HepG2 (cell line): Measurements from ENCODE around the gene KIAA0930. TPM values are rescaled to one million over a fixed set of nuclear protein-coding genes. Genes with fewer than 3 reads are reported as not detected.

ENCODE experiments used
- ARNT2 ChIP-seq: sonication (generic); formaldehyde crosslinking; IDR thresholded peaks from 2 replicates; pipeline ENCODE4 v1.8.0; 2022; ENCODE audit warnings: mild to moderate bottlenecking, low read depth, missing genetic modification reagents, moderate library complexity
- ATF2 ChIP-seq: sonication (generic); formaldehyde crosslinking; IDR thresholded peaks from 2 replicates; pipeline ENCODE4 v1.4.0; 2020; ENCODE audit warnings: missing genetic modification reagents
- DZIP1 ChIP-seq: sonication (generic); formaldehyde crosslinking; IDR thresholded peaks from 2 replicates; pipeline ENCODE4 v1.5.0; 2020; ENCODE audit warnings: mild to moderate bottlenecking, missing genetic modification reagents
- E2F2 ChIP-seq: sonication (generic); formaldehyde crosslinking; IDR thresholded peaks from 2 replicates; pipeline ENCODE4 v1.4.0; 2020; ENCODE audit warnings: missing genetic modification reagents, borderline replicate concordance
- FLYWCH1 ChIP-seq: sonication (generic); formaldehyde crosslinking; IDR thresholded peaks from 2 replicates; pipeline ENCODE4 v1.8.1; 2023; ENCODE audit warnings: mild to moderate bottlenecking, missing genetic modification reagents
- FOXO1 ChIP-seq: sonication (generic); formaldehyde crosslinking; IDR thresholded peaks from 2 replicates; pipeline ENCODE4 v1.4.0; 2020; ENCODE audit warnings: missing genetic modification reagents
- FOXP4 ChIP-seq: sonication (generic); formaldehyde crosslinking; IDR thresholded peaks from 2 replicates; pipeline ENCODE4 v1.4.0; 2020; ENCODE audit warnings: missing genetic modification reagents
- HNRNPUL1 ChIP-seq: fragments of 200-400 bp; formaldehyde crosslinking; IDR thresholded peaks from 2 replicates; pipeline ENCODE4 v1.6.1; 2017; ENCODE audit warnings: low read depth, mild to moderate bottlenecking, low read length, moderate library complexity
- IRF9 ChIP-seq: sonication (generic); formaldehyde crosslinking; IDR thresholded peaks from 2 replicates; pipeline ENCODE4 v1.8.0; 2022; ENCODE audit warnings: missing genetic modification reagents, mild to moderate bottlenecking, borderline replicate concordance
- KLF13 ChIP-seq: sonication (generic); formaldehyde crosslinking; IDR thresholded peaks from 2 replicates; pipeline ENCODE4 v1.4.0; 2020; ENCODE audit warnings: mild to moderate bottlenecking, missing genetic modification reagents
- MXD1 ChIP-seq: sonication (generic); formaldehyde crosslinking; IDR thresholded peaks from 2 replicates; pipeline ENCODE4 v1.4.0; 2020; ENCODE audit warnings: mild to moderate bottlenecking, missing genetic modification reagents
- NCOA1 ChIP-seq: sonication (generic); formaldehyde crosslinking; IDR thresholded peaks from 2 replicates; pipeline ENCODE4 v1.9.0; 2021; ENCODE audit warnings: missing genetic modification reagents
- NFIB ChIP-seq: sonication (generic); formaldehyde crosslinking; IDR thresholded peaks from 2 replicates; pipeline ENCODE4 v1.9.0; 2021; ENCODE audit warnings: missing genetic modification reagents, mild to moderate bottlenecking, borderline replicate concordance
- SAFB2 ChIP-seq: sonication (generic); formaldehyde crosslinking; IDR thresholded peaks from 2 replicates; pipeline ENCODE4 v1.5.1; 2020; ENCODE audit warnings: missing genetic modification reagents, low read depth, mild to moderate bottlenecking, borderline replicate concordance
- TBX2 ChIP-seq: sonication (generic); formaldehyde crosslinking; IDR thresholded peaks from 2 replicates; pipeline ENCODE4 v1.5.0; 2020; ENCODE audit warnings: missing genetic modification reagents, mild to moderate bottlenecking, borderline replicate concordance
- TCF12 ChIP-seq, 2 experiments: fragments of 450-650 bp in 1 of 2; sonication (generic) in 1 of 2; formaldehyde crosslinking in 1 of 2; IDR thresholded peaks; 2 replicates each; pipeline versions ENCODE4 v1.6.1 to v1.8.0; 2017 to 2022; ENCODE audit warnings: antibody characterized with exemption in 1 of 2, mild to moderate bottlenecking in 1 of 2, missing genetic modification reagents in 1 of 2, moderate library complexity in 1 of 2
- TEAD3 ChIP-seq: optimal IDR thresholded peaks from 2 replicates; pipeline ENCODE3; 2016; ENCODE audit warnings: borderline replicate concordance
- ZFY ChIP-seq: sonication (generic); formaldehyde crosslinking; IDR thresholded peaks from 2 replicates; pipeline ENCODE4 v1.4.0; 2020; ENCODE audit warnings: missing genetic modification reagents
- ZMYM2 ChIP-seq: sonication (generic); formaldehyde crosslinking; IDR thresholded peaks from 2 replicates; pipeline ENCODE4 v1.8.0; 2022; ENCODE audit warnings: mild to moderate bottlenecking, missing genetic modification reagents
- ZNF160 ChIP-seq: sonication (generic); formaldehyde crosslinking; IDR thresholded peaks from 2 replicates; pipeline ENCODE4 v1.8.0; 2022; ENCODE audit warnings: mild to moderate bottlenecking, inconsistent platforms, missing genetic modification reagents
- ZSCAN25 ChIP-seq: sonication (generic); formaldehyde crosslinking; IDR thresholded peaks from 2 replicates; pipeline ENCODE4 v1.8.0; 2022; ENCODE audit warnings: mild to moderate bottlenecking, missing genetic modification reagents
- polyA plus RNA-seq, 8 experiments: library from polyadenylated mRNA; depleted of rRNA in 3 of 8; stranded (reverse) in 7 of 8; unstranded in 1 of 8; fragments of >200 nt; fragmentation: Illumina TruSeq in 4 of 8; extraction: Trizol in 4 of 8; gene quantifications; 2 replicates each; pipeline versions ENCODE4 v1.2.1 to v1.2.3, GENCODE V29; 2011 to 2016; ENCODE audit warnings: low read depth in 4 of 8, missing spikeins in 1 of 8, mixed read lengths in 1 of 8; ENCODE audit not compliant: insufficient read depth in 1 of 8
- total RNA-seq, 5 experiments: library from RNA; depleted of rRNA; stranded (reverse); fragments of >200 nt; fragmentation: Illumina TruSeq; extraction: Trizol; gene quantifications; 2 replicates each; pipeline ENCODE4 v1.2.3, GENCODE V29; 2016; ENCODE audit warnings: low read depth in 1 of 5

Gene KIAA0930
- total and polyA plus RNA-seq, 2 of the 13 experiments (the other 11 are each of a cell fraction or from before 2014, with no cell fraction given), result 27.0 to 38.2 TPM

GRCh38 chr22:45272498-45272897, 31.8 kb upstream of the KIAA0930 start (continued):
- TF ChIP-seq ZFY (CRISPR knock-in tag) (peak; percentile 54), NFIB (no peak), FLYWCH1 (CRISPR knock-in tag) (no peak), NCOA1 (CRISPR knock-in tag) (no peak), ZNF160 (CRISPR knock-in tag) (0 out of 2 replicates have a peak, but pooled peaks have one; percentile 12), TCF12 (IDR thresholded peaks at IDR 0.05) (no peak), TCF12 (CRISPR knock-in tag; IDR thresholded peaks at IDR 0.05) (no peak), ZSCAN25 (CRISPR knock-in tag) (no peak), FOXO1 (CRISPR knock-in tag) (0 out of 2 replicates have a peak, but pooled peaks have one; percentile 6), IRF9 (CRISPR knock-in tag) (peak; percentile 70; the same call in 1 of the 2 replicates), SAFB2 (no peak), TBX2 (CRISPR knock-in tag) (peak; percentile 67), E2F2 (CRISPR knock-in tag) (no peak), DZIP1 (CRISPR knock-in tag) (no peak), FOXP4 (CRISPR knock-in tag) (peak; percentile 35; the same call in 1 of the 2 replicates), KLF13 (CRISPR knock-in tag) (no peak), MXD1 (CRISPR knock-in tag) (no peak), ARNT2 (CRISPR knock-in tag) (0 out of 2 replicates have a peak, but pooled peaks have one; percentile 2), ZMYM2 (CRISPR knock-in tag) (no peak), HNRNPUL1 (no peak), TEAD3 (peak; percentile 32), ATF2 (CRISPR knock-in tag) (no peak)
